Chondrocyte (in vitro differentiated cells): Measurements from ENCODE around the gene KAZN. TPM values are rescaled to one million over a fixed set of nuclear protein-coding genes. Genes with fewer than 3 reads are reported as not detected.

ENCODE experiments used
- DNase-seq: peaks from one replicate; pipeline ENCODE4 v3.0.0; 2021; ENCODE audit warnings: mixed read lengths, low spot score
- H3K27ac Mint-ChIP-seq: one replicate; pipeline ENCODE4 v1.8.0; 2021; ENCODE audit warnings: mild to moderate bottlenecking, moderate library complexity, mixed read lengths; ENCODE audit not compliant: unreplicated experiment
- H3K27me3 Mint-ChIP-seq: 2 replicates; pipeline ENCODE4 v1.8.0; 2021; ENCODE audit warnings: low read depth, mixed read lengths
- H3K36me3 Mint-ChIP-seq: 2 replicates; pipeline ENCODE4 v1.8.0; 2021; ENCODE audit warnings: low read depth, mixed read lengths
- H3K4me1 Mint-ChIP-seq: 2 replicates; pipeline ENCODE4 v1.8.0; 2021; ENCODE audit warnings: low read depth, mild to moderate bottlenecking, mixed read lengths
- H3K4me3 Mint-ChIP-seq: one replicate; pipeline ENCODE4 v1.8.0; 2021; ENCODE audit warnings: mild to moderate bottlenecking, moderate library complexity, mixed read lengths; ENCODE audit not compliant: unreplicated experiment
- H3K9me3 Mint-ChIP-seq: 2 replicates; pipeline ENCODE4 v1.8.0; 2021; ENCODE audit warnings: low read depth, mixed read lengths
- CTCF ChIP-seq: fragments of 200-600 bp; sonication (generic); IDR thresholded peaks from 2 replicates; pipeline ENCODE4 v1.5.0; 2021; ENCODE audit warnings: antibody characterized with exemption, mild to moderate bottlenecking, moderate library complexity
- total RNA-seq: library from RNA; stranded (reverse); gene quantifications from 3 replicates; pipeline ENCODE4 v1.2.1, GENCODE V29; 2021

The KAZN gene
- total RNA-seq, 1 donor from 2014 or later, result 29.6 TPM

- DNase-seq, result no peak
- H3K9me3 Mint-ChIP-seq, result no peaks in the 10 kb centered on the region
- peaks cover 20% of the 10 kb centered on the region for H3K27me3 Mint-ChIP-seq
- no peak for TF ChIP-seq CTCF
- no peaks in the 10 kb centered on the region for H3K4me1 Mint-ChIP-seq
- no peak overlapping the region for H3K27ac Mint-ChIP-seq
- H3K36me3 Mint-ChIP-seq, result no peaks in the 10 kb centered on the region
- no peak overlapping the region for H3K4me3 Mint-ChIP-seq
Measured at GRCh38 chr1:14555091-14555490, 43.4 kb upstream of the KAZN start.

DNA sequence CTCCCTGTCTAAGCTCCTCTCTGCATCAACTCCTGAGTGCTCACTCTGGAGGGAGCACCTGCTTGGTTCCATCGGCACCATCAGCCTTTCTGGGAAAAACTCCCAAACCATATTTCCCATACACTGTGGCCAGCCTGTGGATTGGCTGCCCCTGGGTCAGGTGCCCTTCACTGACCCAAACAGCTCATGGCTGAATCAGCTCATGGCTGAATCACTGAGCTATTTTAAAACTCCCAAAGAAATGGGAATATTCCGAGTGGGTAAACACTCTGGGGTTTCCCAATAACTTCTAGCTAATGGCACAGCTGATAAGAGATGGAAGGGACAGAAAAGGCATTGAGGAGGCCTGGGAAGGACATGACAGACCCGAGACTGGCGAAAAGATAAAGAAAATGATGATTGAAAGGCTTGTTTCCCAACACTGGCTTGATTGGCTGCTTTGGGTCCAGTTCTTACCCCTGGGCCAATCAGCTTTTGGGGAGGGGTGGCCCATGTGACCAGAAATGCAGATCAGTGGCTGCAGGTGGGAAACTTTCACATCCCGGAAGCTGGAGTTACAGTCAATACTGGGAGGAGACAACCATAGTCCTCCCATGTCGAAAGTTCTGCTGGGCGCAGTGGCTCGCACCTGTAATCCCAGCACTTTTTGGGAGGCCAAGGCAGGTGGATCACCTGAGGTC lies 37.3 kb upstream of the KAZN start:
- peaks cover 12% of the 10 kb centered on the region for H3K27me3 Mint-ChIP-seq

DNA sequence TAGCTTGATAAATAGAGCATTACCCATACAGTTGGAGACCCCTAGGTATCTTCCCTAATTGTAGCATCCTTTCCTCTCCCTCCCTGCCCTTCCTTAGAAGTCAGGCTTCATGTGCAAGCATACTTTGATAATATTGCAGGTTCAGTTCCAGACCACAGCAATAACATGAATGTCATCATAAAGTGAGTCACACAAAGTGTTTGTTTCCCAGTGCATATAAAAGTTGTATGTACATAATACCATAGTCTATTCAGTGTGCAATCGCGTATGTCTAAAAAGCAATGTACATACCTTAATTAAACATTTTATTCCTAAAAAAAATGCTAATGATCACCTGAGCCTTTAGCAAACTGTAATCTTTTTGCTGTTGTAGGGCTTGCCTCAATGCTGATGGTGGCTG lies 33.4 kb upstream of the KAZN start:
- DNase-seq, result no peak
- no peaks in the 10 kb centered on the region for H3K4me1 Mint-ChIP-seq
- H3K27ac Mint-ChIP-seq, result no peak overlapping the region
- H3K9me3 Mint-ChIP-seq, result peaks cover 29% of the 10 kb centered on the region
- TF ChIP-seq CTCF, result no peak
- no peak overlapping the region for H3K4me3 Mint-ChIP-seq
- H3K27me3 Mint-ChIP-seq, result no peaks in the 10 kb centered on the region
- H3K36me3 Mint-ChIP-seq, result no peaks in the 10 kb centered on the region

More for the DNA sequence above, 37.3 kb upstream of the KAZN start:
- TF ChIP-seq CTCF, result no peak
- Mint-ChIP-seq H3K36me3 (no peaks in the 10 kb centered on the region), H3K27ac (no peak overlapping the region), H3K4me1 (no peaks in the 10 kb centered on the region), H3K4me3 (no peak overlapping the region), H3K9me3 (peaks cover 11% of the 10 kb centered on the region)
- no peak for DNase-seq

DNA sequence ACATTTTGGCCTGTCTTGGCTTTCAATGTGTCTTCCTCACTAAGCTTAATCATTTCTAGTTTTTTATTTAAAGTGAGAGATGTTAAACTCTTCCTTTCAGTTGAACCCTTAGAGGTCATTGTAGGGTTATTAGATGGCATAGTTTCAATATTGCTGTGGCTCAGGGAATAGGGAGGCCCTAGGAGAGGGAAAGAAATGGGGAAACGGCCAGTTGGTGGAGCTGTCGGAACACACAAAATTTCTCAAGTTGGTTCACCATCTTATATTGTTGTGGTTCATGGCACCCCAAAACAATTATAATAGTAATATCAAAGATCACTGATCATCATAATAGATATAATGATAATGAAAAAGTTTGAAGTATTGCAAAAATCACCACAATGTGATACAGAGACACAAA lies 31.4 kb upstream of the KAZN start:
- DNase-seq, result no peak
- Mint-ChIP-seq H3K27me3 (no peaks in the 10 kb centered on the region), H3K27ac (no peak overlapping the region), H3K4me1 (no peaks in the 10 kb centered on the region), H3K4me3 (no peak overlapping the region), H3K9me3 (peaks cover 32% of the 10 kb centered on the region), H3K36me3 (no peaks in the 10 kb centered on the region)
- TF ChIP-seq CTCF, result peak; percentile 28

DNA sequence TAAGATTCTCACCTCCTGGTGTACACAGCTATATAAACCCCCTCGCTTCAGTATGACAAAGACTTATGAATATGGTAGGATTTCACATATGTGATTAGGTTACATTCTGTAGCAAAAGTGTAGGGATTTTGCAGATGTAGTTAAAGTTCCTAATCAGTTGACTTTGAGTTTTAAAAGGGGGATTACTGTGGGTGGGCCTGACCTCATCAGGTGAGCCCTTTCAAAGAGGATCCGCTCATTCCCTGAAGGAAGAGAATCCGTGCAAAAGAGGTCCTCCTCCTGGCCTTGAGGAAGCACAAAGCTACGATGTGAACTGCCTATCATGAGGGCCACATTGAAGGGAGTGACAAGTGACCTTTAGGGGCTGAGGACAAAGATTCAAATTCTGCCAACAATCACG lies 30.6 kb upstream of the KAZN start:
- Mint-ChIP-seq H3K4me1 (no peaks in the 10 kb centered on the region), H3K36me3 (no peaks in the 10 kb centered on the region), H3K4me3 (no peak overlapping the region), H3K27ac (no peak overlapping the region), H3K27me3 (no peaks in the 10 kb centered on the region), H3K9me3 (peaks cover 32% of the 10 kb centered on the region)
- DNase-seq, result no peak
- no peak for TF ChIP-seq CTCF
